ENCODE data around the gene FOXB1. TPM values are rescaled to one million over a fixed set of nuclear protein-coding genes. Genes with fewer than 3 reads are reported as not detected.

Gene FOXB1
- total RNA-seq, 4 donors from 2014 or later = not detected

- no peak overlapping the region for H3K27ac ChIP-seq
- no peak overlapping the region for H3K4me3 ChIP-seq
- H3K9me3 ChIP-seq = peaks cover 0 to 15% (median 6%) of the 10 kb centered on the region in 4 donors
- TF ChIP-seq EP300 (IDR thresholded peaks at IDR 0.05) (no peak), CTCF (IDR thresholded peaks at IDR 0.05) (no peak), POLR2A (IDR thresholded peaks at IDR 0.05) (no peak)
- no peaks in the 10 kb centered on the region for H3K36me3 ChIP-seq
- H3K4me1 ChIP-seq = no peaks in the 10 kb centered on the region
- whole genome bisulfite sequencing, 2 donors = 79 to 81% methylated on average over 2 of the region's 2 CpGs
- H3K27me3 ChIP-seq = no peaks in the 10 kb centered on the region
- DNase-seq (ENCODE audit: low spot score in 2 of 2) = no peak
Measured at GRCh38 chr15:60054472-60054871, 50.4 kb downstream of the FOXB1 start.
